Caco-2 (cell line): Measurements from ENCODE around the gene BMP7. TPM values are rescaled to one million over a fixed set of nuclear protein-coding genes. Genes with fewer than 3 reads are reported as not detected.

Source experiments
- BruUV-seq: library from RNA; stranded (reverse); fragments of 400-500 nt; replicated peaks from 2 replicates; lab custom pipeline; 2021; lab: Mats Ljungman, UMichigan
- CTCF ChIA-PET: fragments of 300-600 bp; sonication (Branson Sonifier 250); formaldehyde crosslinking; loops from one replicate; lab custom pipeline; 2022; ENCODE audit warnings: antibody characterized with exemption; lab: Charles Lee
- POLR2A ChIA-PET: fragments of 300-600 bp; sonication (Branson Sonifier 250); formaldehyde crosslinking; loops from one replicate; lab custom pipeline; 2022; ENCODE audit warnings: antibody characterized with exemption; lab: Charles Lee
- DNase-seq, 2 experiments: peaks; one replicate each; pipeline versions ENCODE4 v3.0.0 to v3.0.0-alpha.2; 2020 to 2022
- H3K27me3 ChIP-seq: replicated peaks from 2 replicates; pipeline ENCODE4 v1.6.0; 2011; ENCODE audit warnings: low read length; ENCODE audit not compliant: control insufficient read depth, insufficient read depth
- H3K36me3 ChIP-seq: 2 replicates; pipeline ENCODE4 v1.5.1; 2011; ENCODE audit warnings: low read length; ENCODE audit not compliant: control insufficient read depth, insufficient read depth
- H3K4me1 ChIP-seq: fragments of 250-450 bp; sonication (Bioruptor Pico); 2 replicates; pipeline ENCODE4 v1.5.1; 2020; ENCODE audit warnings: mild to moderate bottlenecking
- H3K4me3 ChIP-seq: 2 replicates; pipeline ENCODE4 v1.5.1; 2011; ENCODE audit warnings: low read depth, mild to moderate bottlenecking, control low read depth, low read length
- H3K9me3 ChIP-seq: fragments of 250-450 bp; sonication (Bioruptor Pico); 2 replicates; pipeline ENCODE4 v1.5.1; 2020; ENCODE audit warnings: mild to moderate bottlenecking, moderate library complexity
- H3K27ac Mint-ChIP-seq: one replicate; pipeline ENCODE4 v1.8.0; 2022; ENCODE audit warnings: mixed read lengths; ENCODE audit not compliant: unreplicated experiment
- H3K27me3 Mint-ChIP-seq: one replicate; pipeline ENCODE4 v1.8.0; 2022; ENCODE audit warnings: mixed read lengths; ENCODE audit not compliant: insufficient read depth, unreplicated experiment
- H3K36me3 Mint-ChIP-seq: one replicate; pipeline ENCODE4 v1.8.0; 2022; ENCODE audit warnings: mild to moderate bottlenecking, mixed read lengths; ENCODE audit not compliant: insufficient read depth, unreplicated experiment
- H3K4me1 Mint-ChIP-seq: one replicate; pipeline ENCODE4 v1.8.0; 2022; ENCODE audit warnings: low read depth, mixed read lengths; ENCODE audit not compliant: unreplicated experiment
- H3K4me3 Mint-ChIP-seq: one replicate; pipeline ENCODE4 v1.8.0; 2022; ENCODE audit warnings: mild to moderate bottlenecking, moderate library complexity, mixed read lengths; ENCODE audit not compliant: unreplicated experiment
- H3K9me3 Mint-ChIP-seq: one replicate; pipeline ENCODE4 v1.8.0; 2022; ENCODE audit warnings: mixed read lengths; ENCODE audit not compliant: unreplicated experiment
- CTCF ChIP-seq, 2 experiments: fragments of 200-600 bp in 1 of 2; IDR thresholded peaks; 1 replicate in 1 of 2; 2 replicates in 1 of 2; pipeline versions ENCODE4 v1.5.1 to v1.8.0; 2011 to 2022; ENCODE audit warnings: antibody characterized with exemption in 1 of 2, control low read depth in 1 of 2, inconsistent platforms in 1 of 2, low read depth in 1 of 2, low read length in 1 of 2, mild to moderate bottlenecking in 1 of 2, moderate library complexity in 1 of 2; ENCODE audit not compliant: insufficient read depth in 1 of 2, severe bottlenecking in 1 of 2, unreplicated experiment in 1 of 2
- intact Hi-C: fragments of 100-400 bp; cut with micrococcal nuclease; formaldehyde crosslinking; loops from one replicate; pipeline ENCODE4 v1.10.0; 2022; ENCODE audit not compliant: unreplicated experiment
- total RNA-seq: library from RNA; stranded (reverse); gene quantifications from 2 replicates; pipeline ENCODE4 v1.2.3, GENCODE V29; 2022

Gene BMP7
- total RNA-seq, 1 experiment from 2014 or later, result 317 TPM

DNA sequence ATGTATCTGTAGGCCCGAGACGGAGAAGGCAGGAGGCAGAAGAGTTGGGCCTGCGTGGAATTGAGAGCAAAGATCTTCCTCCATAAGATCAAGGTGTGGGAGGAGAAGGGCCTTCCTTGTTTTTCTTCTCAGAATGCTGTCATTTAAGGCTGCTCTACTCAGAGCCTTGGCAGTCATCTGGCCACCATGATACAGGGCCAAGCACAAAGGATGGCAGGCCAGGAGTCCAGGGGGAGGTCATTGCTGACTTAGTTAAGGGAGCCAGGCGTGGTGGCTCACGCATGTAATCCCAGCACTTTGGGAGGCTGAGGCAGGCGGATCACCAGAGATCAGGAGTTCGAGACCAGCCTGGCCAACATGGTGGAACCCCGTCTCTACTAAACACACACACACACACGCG is 137.1 kb downstream of the BMP7 start:
- no TSS peak for BruUV-seq
- Histone ChIP-seq H3K36me3 (no peaks in the 10 kb centered on the region), H3K27me3 (no peaks in the 10 kb centered on the region), H3K9me3 (no peaks in the 10 kb centered on the region), H3K4me3 (no peak overlapping the region), H3K4me1 (no peaks in the 10 kb centered on the region)
- no peak for TF ChIP-seq CTCF (IDR thresholded peaks at IDR 0.05; ENCODE audit: insufficient read depth in 1 of 2, low read depth in 1 of 2, low read length in 1 of 2, severe bottlenecking in 1 of 2, unreplicated experiment in 1 of 2)
- H3K27ac Mint-ChIP-seq, result no peak overlapping the region
- H3K36me3 Mint-ChIP-seq, result no peaks in the 10 kb centered on the region
- H3K9me3 Mint-ChIP-seq, result no peaks in the 10 kb centered on the region
- H3K27me3 Mint-ChIP-seq, result peaks cover 5% of the 10 kb centered on the region
- no peak for DNase-seq
- H3K4me3 Mint-ChIP-seq, result no peak overlapping the region
- CTCF ChIA-PET, result no interaction called here
- H3K4me1 Mint-ChIP-seq, result no peaks in the 10 kb centered on the region
- intact Hi-C loops, result no loop called here
- POLR2A ChIA-PET, result no interaction called here

DNA sequence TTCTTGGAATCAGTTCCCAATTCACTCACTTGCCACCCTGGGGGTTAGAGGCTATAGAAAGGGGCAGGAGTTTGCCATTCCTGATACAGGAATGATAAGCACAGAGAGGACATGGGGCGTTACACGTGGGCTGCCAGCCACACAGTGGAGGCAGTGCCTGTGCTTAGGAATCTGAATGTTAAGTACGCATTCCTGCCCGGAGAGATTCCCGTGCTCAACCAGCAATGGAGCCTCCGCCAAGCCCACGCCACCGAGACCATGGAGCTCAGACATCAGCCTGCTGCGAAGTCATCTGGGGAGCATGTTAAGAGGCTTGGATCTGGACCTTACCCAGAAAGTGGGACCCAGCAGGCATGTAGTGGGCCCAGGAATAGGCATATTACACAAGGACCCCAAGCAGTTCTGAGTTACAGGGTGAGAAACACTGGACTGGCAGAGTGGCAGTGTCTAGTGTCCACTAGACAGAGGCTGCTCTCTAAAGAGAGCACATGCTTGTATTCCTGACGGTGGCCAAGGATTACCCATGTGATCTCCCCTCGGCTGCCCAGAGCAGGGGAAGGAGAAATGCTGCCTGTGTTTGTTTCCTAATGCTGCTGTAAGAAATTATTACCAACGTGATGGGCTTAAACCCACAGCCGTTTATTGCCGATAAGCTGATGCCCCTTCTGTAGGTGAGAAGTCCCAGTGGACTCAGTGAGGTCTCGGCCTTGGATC is 138.2 kb downstream of the BMP7 start:
- intact Hi-C loops, result no loop called here
- no TSS peak for BruUV-seq
- no peak overlapping the region for H3K4me3 Mint-ChIP-seq
- Histone ChIP-seq H3K9me3 (no peaks in the 10 kb centered on the region), H3K36me3 (no peaks in the 10 kb centered on the region), H3K27me3 (no peaks in the 10 kb centered on the region), H3K4me1 (no peaks in the 10 kb centered on the region), H3K4me3 (no peak overlapping the region)
- H3K9me3 Mint-ChIP-seq, result no peaks in the 10 kb centered on the region
- no peak overlapping the region for H3K27ac Mint-ChIP-seq
- TF ChIP-seq CTCF (IDR thresholded peaks at IDR 0.05; ENCODE audit: insufficient read depth in 1 of 2, low read depth in 1 of 2, low read length in 1 of 2, severe bottlenecking in 1 of 2, unreplicated experiment in 1 of 2), result no peak
- ChIA-PET POLR2A (interaction anchor here (0.5 kb wide), 1 partner anchor 261 kb away, joined by 7 read pairs; no protein-coding TSS in a partner anchor), CTCF (no interaction called here)
- H3K36me3 Mint-ChIP-seq, result no peaks in the 10 kb centered on the region
- H3K27me3 Mint-ChIP-seq, result peaks cover 3% of the 10 kb centered on the region
- H3K4me1 Mint-ChIP-seq, result no peaks in the 10 kb centered on the region
- DNase-seq, result no peak

- intact Hi-C loops, result no loop called here
- DNase-seq, result no peak
- peaks cover 3% of the 10 kb centered on the region for H3K27me3 Mint-ChIP-seq
- no peaks in the 10 kb centered on the region for H3K4me1 Mint-ChIP-seq
- no peaks in the 10 kb centered on the region for H3K36me3 ChIP-seq
- CTCF ChIA-PET, result no interaction called here
- no peaks in the 10 kb centered on the region for H3K36me3 Mint-ChIP-seq
- no peaks in the 10 kb centered on the region for H3K4me1 ChIP-seq
- no peak overlapping the region for H3K27ac Mint-ChIP-seq
- TF ChIP-seq CTCF (IDR thresholded peaks at IDR 0.05; ENCODE audit: insufficient read depth in 1 of 2, low read depth in 1 of 2, low read length in 1 of 2, severe bottlenecking in 1 of 2, unreplicated experiment in 1 of 2), result no peak
- no peaks in the 10 kb centered on the region for H3K27me3 ChIP-seq
- no peak overlapping the region for H3K4me3 Mint-ChIP-seq
- no peaks in the 10 kb centered on the region for H3K9me3 ChIP-seq
- BruUV-seq, result no TSS peak
- H3K4me3 ChIP-seq, result no peak overlapping the region
- POLR2A ChIA-PET, result no interaction called here
- no peaks in the 10 kb centered on the region for H3K9me3 Mint-ChIP-seq
Measured at GRCh38 chr20:57126481-57127092, 139.9 kb downstream of the BMP7 start.
